ENCODE data around the gene MED27. TPM values are rescaled to one million over a fixed set of nuclear protein-coding genes. Genes with fewer than 3 reads are reported as not detected.

The MED27 gene
- total RNA-seq, 4 donors from 2014 or later, result 4.1 to 6.3 (median 5.7) TPM

- no peak for DNase-seq
- H3K27ac ChIP-seq, result no peak overlapping the region
- no peaks in the 10 kb centered on the region for H3K4me1 ChIP-seq
- no peaks in the 10 kb centered on the region for H3K9me3 ChIP-seq
- H3K27me3 ChIP-seq, result no peaks in the 10 kb centered on the region
- H3K4me3 ChIP-seq, result no peak overlapping the region
- TF ChIP-seq CTCF (IDR thresholded peaks at IDR 0.05) (no peak), POLR2A (IDR thresholded peaks at IDR 0.05) (no peak)
- H3K36me3 ChIP-seq, result no peaks in the 10 kb centered on the region
These were observed 7.9 kb upstream of the MED27 start for GRCh38 chr9:132087438-132088030.

GRCh38 chr9:132082188-132082587, 2.5 kb upstream of the MED27 start:
- H3K4me3 ChIP-seq, result no peak overlapping the region
- no peaks in the 10 kb centered on the region for H3K9me3 ChIP-seq
- peaks cover 0 to 13% (median 3%) of the 10 kb centered on the region in 4 donors for H3K4me1 ChIP-seq
- peaks cover 0 to 3% (median 0%) of the 10 kb centered on the region in 3 donors for H3K36me3 ChIP-seq
- H3K27me3 ChIP-seq, result no peaks in the 10 kb centered on the region
- DNase-seq, result no peak
- H3K27ac ChIP-seq, result no peak overlapping the region
- TF ChIP-seq POLR2A (IDR thresholded peaks at IDR 0.05), result no peak
- TF ChIP-seq CTCF (IDR thresholded peaks at IDR 0.05), result no peak

GRCh38 chr9:132078699-132079356, 839 bp downstream of the MED27 start:
- no peaks in the 10 kb centered on the region for H3K9me3 ChIP-seq
- TF ChIP-seq CTCF (IDR thresholded peaks at IDR 0.05), result no peak
- no peak for TF ChIP-seq POLR2A (IDR thresholded peaks at IDR 0.05)
- H3K36me3 ChIP-seq, result peaks cover 0 to 21% (median 0%) of the 10 kb centered on the region in 3 donors
- no peaks in the 10 kb centered on the region for H3K27me3 ChIP-seq
- peak overlapping the region in 3 of 4 donors; percentile 45 to 77 (median 67) for H3K27ac ChIP-seq
- peak overlapping the region; percentile 56 to 94 (median 76) for H3K4me3 ChIP-seq
- DNase-seq, result peak in 1 of 3 donors; percentile 19
- peaks cover 0 to 13% (median 3%) of the 10 kb centered on the region in 4 donors for H3K4me1 ChIP-seq

- H3K4me3 ChIP-seq, result peak overlapping the region in 2 of 4 donors; percentile 75 to 94
- H3K4me1 ChIP-seq, result peaks cover 0 to 13% (median 3%) of the 10 kb centered on the region in 4 donors
- DNase-seq, result peak in 1 of 3 donors; percentile 46
- TF ChIP-seq CTCF (IDR thresholded peaks at IDR 0.05) (no peak), POLR2A (IDR thresholded peaks at IDR 0.05) (no peak)
- peaks cover 0 to 26% (median 0%) of the 10 kb centered on the region in 3 donors for H3K36me3 ChIP-seq
- no peaks in the 10 kb centered on the region for H3K9me3 ChIP-seq
- H3K27ac ChIP-seq, result no peak overlapping the region
- no peaks in the 10 kb centered on the region for H3K27me3 ChIP-seq
These were observed 1.6 kb downstream of the MED27 start for GRCh38 chr9:132077881-132078698.

GRCh38 chr9:132075853-132076252, 3.8 kb downstream of the MED27 start:
- TF ChIP-seq POLR2A (IDR thresholded peaks at IDR 0.05), result no peak
- TF ChIP-seq CTCF (IDR thresholded peaks at IDR 0.05), result no peak
- no peaks in the 10 kb centered on the region for H3K9me3 ChIP-seq
- H3K27me3 ChIP-seq, result no peaks in the 10 kb centered on the region
- H3K36me3 ChIP-seq, result peaks cover 0 to 40% (median 0%) of the 10 kb centered on the region in 3 donors
- no peak overlapping the region for H3K27ac ChIP-seq
- H3K4me1 ChIP-seq, result peaks cover 0 to 13% (median 3%) of the 10 kb centered on the region in 4 donors
- H3K4me3 ChIP-seq, result no peak overlapping the region
- no peak for DNase-seq
